Transverse colon (tissue), 4 donors: Measurements from ENCODE around the gene SDK1.

Experiments used
- EP300 ChIP-seq: sonication (generic); formaldehyde crosslinking; IDR thresholded peaks from one replicate; pipeline ENCODE4 v1.6.1; 2017; ENCODE audit warnings: antibody characterized with exemption, low read depth
- POLR2AphosphoS5 ChIP-seq, 3 donors: sonication (generic); formaldehyde crosslinking; IDR thresholded peaks; one replicate each; pipeline ENCODE4 v1.6.1; 2016; ENCODE audit warnings: antibody characterized with exemption in 3 of 3
- TF ChIP-seq, protein P1 (sequence below), 5 experiments: fragments of 200-600 bp in 3 of 5; fragments of 450-650 bp in 2 of 5; sonication (generic) in 3 of 5; IDR thresholded peaks; 1 replicate in 2 of 5; 2 replicates in 3 of 5; pipeline ENCODE4 v1.5.1; 2016 to 2017; ENCODE audit warnings: antibody characterized with exemption in 5 of 5, inconsistent platforms in 3 of 5, mild to moderate bottlenecking in 2 of 5, moderate library complexity in 1 of 5

GRCh38 chr7:4159761-4160554 lies 858.9 kb downstream of the SDK1 start:
- TF ChIP-seq, protein P1, sequence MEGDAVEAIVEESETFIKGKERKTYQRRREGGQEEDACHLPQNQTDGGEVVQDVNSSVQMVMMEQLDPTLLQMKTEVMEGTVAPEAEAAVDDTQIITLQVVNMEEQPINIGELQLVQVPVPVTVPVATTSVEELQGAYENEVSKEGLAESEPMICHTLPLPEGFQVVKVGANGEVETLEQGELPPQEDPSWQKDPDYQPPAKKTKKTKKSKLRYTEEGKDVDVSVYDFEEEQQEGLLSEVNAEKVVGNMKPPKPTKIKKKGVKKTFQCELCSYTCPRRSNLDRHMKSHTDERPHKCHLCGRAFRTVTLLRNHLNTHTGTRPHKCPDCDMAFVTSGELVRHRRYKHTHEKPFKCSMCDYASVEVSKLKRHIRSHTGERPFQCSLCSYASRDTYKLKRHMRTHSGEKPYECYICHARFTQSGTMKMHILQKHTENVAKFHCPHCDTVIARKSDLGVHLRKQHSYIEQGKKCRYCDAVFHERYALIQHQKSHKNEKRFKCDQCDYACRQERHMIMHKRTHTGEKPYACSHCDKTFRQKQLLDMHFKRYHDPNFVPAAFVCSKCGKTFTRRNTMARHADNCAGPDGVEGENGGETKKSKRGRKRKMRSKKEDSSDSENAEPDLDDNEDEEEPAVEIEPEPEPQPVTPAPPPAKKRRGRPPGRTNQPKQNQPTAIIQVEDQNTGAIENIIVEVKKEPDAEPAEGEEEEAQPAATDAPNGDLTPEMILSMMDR (IDR thresholded peaks at IDR 0.05): no peak
- TF ChIP-seq POLR2AphosphoS5 (IDR thresholded peaks at IDR 0.05) (no peak), EP300 (no peak)
